ENCODE data around the gene FBXL20. TPM values are rescaled to one million over a fixed set of nuclear protein-coding genes. Genes with fewer than 3 reads are reported as not detected.
"Not testable (repeated sequence)": the region's sequence is repeated elsewhere in the genome, so short reads cannot be mapped to it uniquely, and the experiment has no call there.

The FBXL20 gene
- total RNA-seq, 1 donor from 2014 or later: 28.0 TPM

- peaks cover 13% of the 10 kb centered on the region for H3K36me3 Mint-ChIP-seq (ENCODE audit: unreplicated experiment)
- H3K27me3 Mint-ChIP-seq (ENCODE audit: unreplicated experiment): no peaks in the 10 kb centered on the region
- H3K4me3 Mint-ChIP-seq (ENCODE audit: unreplicated experiment): peak overlapping the region; percentile 18
- H3K9me3 Mint-ChIP-seq (ENCODE audit: unreplicated experiment): no peaks in the 10 kb centered on the region
- H3K27ac Mint-ChIP-seq (ENCODE audit: unreplicated experiment): peak overlapping the region; percentile 73
- H3K4me1 Mint-ChIP-seq (ENCODE audit: unreplicated experiment): peaks cover 19% of the 10 kb centered on the region
- no peak for TF ChIP-seq CTCF (IDR thresholded peaks at IDR 0.05)
- DNase-seq (ENCODE audit: extremely low spot score, unreplicated experiment): no peak
Measured at GRCh38 chr17:39306509-39307212, 94.8 kb downstream of the FBXL20 start.

DNA sequence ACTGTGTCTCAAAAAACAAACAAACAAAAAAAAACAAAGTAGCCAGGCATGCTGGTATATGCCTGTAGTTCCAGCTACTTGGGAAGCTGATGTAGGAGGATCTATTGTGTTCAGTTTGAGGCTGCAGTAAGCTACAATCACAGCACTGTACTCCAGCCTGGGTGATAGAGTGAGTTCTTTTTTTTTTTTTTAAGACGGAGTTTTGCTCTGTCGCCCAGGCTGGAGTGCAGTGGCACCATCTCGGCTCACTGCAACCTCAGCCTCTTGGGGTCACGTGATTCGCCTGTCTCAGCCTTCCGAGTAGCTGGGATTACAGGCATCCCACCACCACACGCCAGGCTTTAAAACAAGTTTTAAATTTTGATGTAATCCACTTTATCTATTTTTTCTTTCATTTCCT lies 95.4 kb downstream of the FBXL20 start:
- peak overlapping the region; percentile 73 for H3K27ac Mint-ChIP-seq (ENCODE audit: unreplicated experiment)
- H3K4me3 Mint-ChIP-seq (ENCODE audit: unreplicated experiment): no peak overlapping the region
- H3K27me3 Mint-ChIP-seq (ENCODE audit: unreplicated experiment): no peaks in the 10 kb centered on the region
- no peak for DNase-seq (ENCODE audit: extremely low spot score, unreplicated experiment)
- H3K9me3 Mint-ChIP-seq (ENCODE audit: unreplicated experiment): no peaks in the 10 kb centered on the region
- peaks cover 19% of the 10 kb centered on the region for H3K4me1 Mint-ChIP-seq (ENCODE audit: unreplicated experiment)
- TF ChIP-seq CTCF (IDR thresholded peaks at IDR 0.05): no peak
- H3K36me3 Mint-ChIP-seq (ENCODE audit: unreplicated experiment): peaks cover 13% of the 10 kb centered on the region

DNA sequence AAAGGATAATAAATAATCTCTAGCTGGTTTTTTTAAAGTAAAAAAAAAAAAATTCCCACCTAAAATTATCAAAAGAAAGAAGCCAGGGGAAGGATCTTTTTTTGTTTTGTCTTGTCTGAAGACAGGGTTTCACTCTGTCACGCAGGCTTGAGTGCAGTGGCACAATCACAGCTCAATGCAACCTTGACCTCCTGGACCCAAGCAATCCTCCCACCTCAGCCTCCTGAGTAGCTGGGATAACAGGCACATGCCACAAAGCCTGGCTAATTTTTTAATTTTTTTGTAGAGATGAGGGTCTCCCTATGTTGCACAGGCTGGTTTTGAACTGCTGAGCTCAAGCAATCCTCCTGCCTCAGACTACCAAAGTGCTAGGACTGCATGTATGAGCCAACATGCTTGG lies 97.2 kb downstream of the FBXL20 start:
- Mint-ChIP-seq H3K27me3 (ENCODE audit: unreplicated experiment) (no peaks in the 10 kb centered on the region), H3K9me3 (ENCODE audit: unreplicated experiment) (no peaks in the 10 kb centered on the region), H3K4me3 (ENCODE audit: unreplicated experiment) (no peak overlapping the region), H3K36me3 (ENCODE audit: unreplicated experiment) (peaks cover 23% of the 10 kb centered on the region), H3K27ac (ENCODE audit: unreplicated experiment) (no peak overlapping the region), H3K4me1 (ENCODE audit: unreplicated experiment) (peaks cover 19% of the 10 kb centered on the region)
- DNase-seq (ENCODE audit: extremely low spot score, unreplicated experiment): no peak
- no peak for TF ChIP-seq CTCF (IDR thresholded peaks at IDR 0.05)

GRCh38 chr17:39294060-39294459 lies 107.4 kb downstream of the FBXL20 start:
- H3K36me3 Mint-ChIP-seq (ENCODE audit: unreplicated experiment): peaks cover 29% of the 10 kb centered on the region
- H3K9me3 Mint-ChIP-seq (ENCODE audit: unreplicated experiment): no peaks in the 10 kb centered on the region
- no peaks in the 10 kb centered on the region for H3K4me1 Mint-ChIP-seq (ENCODE audit: unreplicated experiment)
- DNase-seq (ENCODE audit: extremely low spot score, unreplicated experiment): no peak
- H3K4me3 Mint-ChIP-seq (ENCODE audit: unreplicated experiment): no peak overlapping the region
- H3K27ac Mint-ChIP-seq (ENCODE audit: unreplicated experiment): no peak overlapping the region
- H3K27me3 Mint-ChIP-seq (ENCODE audit: unreplicated experiment): no peaks in the 10 kb centered on the region
- TF ChIP-seq CTCF (IDR thresholded peaks at IDR 0.05): no peak

DNA sequence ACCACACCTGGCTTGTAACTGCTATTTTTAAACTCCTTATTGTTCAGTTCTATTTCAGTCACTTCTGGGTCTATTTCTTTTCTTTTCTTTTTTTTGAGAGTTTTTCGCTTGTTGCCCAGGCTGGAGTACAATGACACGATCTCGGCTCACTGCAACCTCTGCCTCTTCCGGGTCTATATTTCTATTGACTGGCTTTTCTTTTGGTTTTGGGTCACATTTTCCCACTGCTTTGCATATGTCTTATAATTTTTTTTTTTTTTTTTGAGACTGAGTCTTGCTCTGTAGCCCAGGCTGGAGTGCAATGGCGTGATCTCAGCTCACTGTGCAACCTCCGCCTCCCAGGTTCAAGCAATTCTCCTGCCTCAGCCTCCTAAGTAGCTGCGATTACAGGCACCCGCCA lies 108.9 kb downstream of the FBXL20 start:
- H3K27me3 Mint-ChIP-seq (ENCODE audit: unreplicated experiment); H3K27ac Mint-ChIP-seq (ENCODE audit: unreplicated experiment); H3K4me1 Mint-ChIP-seq (ENCODE audit: unreplicated experiment); DNase-seq (ENCODE audit: extremely low spot score, unreplicated experiment); H3K9me3 Mint-ChIP-seq (ENCODE audit: unreplicated experiment); H3K4me3 Mint-ChIP-seq (ENCODE audit: unreplicated experiment): not testable (repeated sequence)
- peaks cover 26% of the 10 kb centered on the region for H3K36me3 Mint-ChIP-seq (ENCODE audit: unreplicated experiment)

- H3K27me3 Mint-ChIP-seq (ENCODE audit: unreplicated experiment); H3K9me3 Mint-ChIP-seq (ENCODE audit: unreplicated experiment); DNase-seq (ENCODE audit: extremely low spot score, unreplicated experiment); H3K4me3 Mint-ChIP-seq (ENCODE audit: unreplicated experiment); H3K27ac Mint-ChIP-seq (ENCODE audit: unreplicated experiment): not testable (repeated sequence)
- Mint-ChIP-seq H3K36me3 (ENCODE audit: unreplicated experiment) (peaks cover 22% of the 10 kb centered on the region), H3K4me1 (ENCODE audit: unreplicated experiment) (peaks cover 12% of the 10 kb centered on the region)
Measured at GRCh38 chr17:39286513-39286912, 114.9 kb downstream of the FBXL20 start.

All from osteocyte (in vitro differentiated cells).